Mesenchymal stem cell (in vitro differentiated cells and primary cell): ENCODE results near the gene HEMK1.

ENCODE experiments used
- DNase-seq: peaks from one replicate; pipeline ENCODE4 v3.0.0-alpha.2; 2013
- H2AFZ ChIP-seq: one replicate; pipeline ENCODE4 v1.6.1; 2013; ENCODE audit warnings: low read depth, mild to moderate bottlenecking, control low read depth, inconsistent platforms, low read length, moderate library complexity
- H2AK5ac ChIP-seq: 2 replicates; pipeline ENCODE4 v1.6.1; 2013; ENCODE audit warnings: low read length, moderate library complexity, mild to moderate bottlenecking, inconsistent platforms; ENCODE audit not compliant: severe bottlenecking
- H2BK120ac ChIP-seq: one replicate; pipeline ENCODE4 v1.6.1; 2013; ENCODE audit warnings: low read depth, mild to moderate bottlenecking, inconsistent platforms, low read length, moderate library complexity
- H2BK12ac ChIP-seq, 2 experiments: one replicate each; pipeline ENCODE4 v1.6.1; 2013; ENCODE audit warnings: inconsistent platforms in 2 of 2, low read length in 2 of 2, mild to moderate bottlenecking in 2 of 2, moderate library complexity in 2 of 2, control low read depth in 1 of 2
- H2BK15ac ChIP-seq: one replicate; pipeline ENCODE4 v1.6.1; 2013; ENCODE audit warnings: mild to moderate bottlenecking, low read depth, inconsistent platforms; ENCODE audit not compliant: poor library complexity, severe bottlenecking
- H2BK5ac ChIP-seq: 2 replicates; pipeline ENCODE4 v1.6.1; 2013; ENCODE audit warnings: low read depth, mild to moderate bottlenecking, low read length, control low read depth, inconsistent platforms; ENCODE audit not compliant: poor library complexity, severe bottlenecking
- H3K14ac ChIP-seq, 2 experiments: one replicate each; pipeline ENCODE4 v1.6.1; 2013; ENCODE audit warnings: inconsistent platforms in 2 of 2, low read length in 2 of 2, control low read depth in 1 of 2, mild to moderate bottlenecking in 1 of 2, moderate library complexity in 1 of 2
- H3K18ac ChIP-seq, 2 experiments: one replicate each; pipeline ENCODE4 v1.6.1; 2013; ENCODE audit warnings: inconsistent platforms in 2 of 2, low read length in 2 of 2, control low read depth in 1 of 2, low read depth in 1 of 2, mild to moderate bottlenecking in 1 of 2
- H3K23ac ChIP-seq, 2 experiments: one replicate each; pipeline ENCODE4 v1.6.1; 2013; ENCODE audit warnings: inconsistent platforms in 2 of 2, low read length in 2 of 2, mild to moderate bottlenecking in 2 of 2, moderate library complexity in 2 of 2, control low read depth in 1 of 2
- H3K27ac ChIP-seq: 2 replicates; pipeline ENCODE4 v1.5.1; 2013; ENCODE audit warnings: mild to moderate bottlenecking, moderate library complexity, low read length, control low read depth, inconsistent platforms; ENCODE audit not compliant: poor library complexity, severe bottlenecking
- H3K27me3 ChIP-seq, 2 experiments: 2 replicates each; pipeline versions ENCODE4 v1.6.1 to v1.7.0; 2013; ENCODE audit warnings: low read length in 2 of 2, mild to moderate bottlenecking in 2 of 2, moderate library complexity in 2 of 2, control low read depth in 1 of 2, inconsistent platforms in 1 of 2; ENCODE audit not compliant: control insufficient read depth in 1 of 2, insufficient read depth in 1 of 2
- H3K36me3 ChIP-seq, 2 experiments: 2 replicates each; pipeline versions ENCODE4 v1.6.1 to v1.7.0; 2013; ENCODE audit warnings: low read length in 2 of 2, control low read depth in 1 of 2, inconsistent platforms in 1 of 2, low read depth in 1 of 2, mild to moderate bottlenecking in 1 of 2; ENCODE audit not compliant: insufficient read depth in 2 of 2, control insufficient read depth in 1 of 2
- H3K4ac ChIP-seq, 2 experiments: one replicate each; pipeline ENCODE4 v1.6.1; 2013; ENCODE audit warnings: inconsistent platforms in 2 of 2, low read length in 2 of 2, mild to moderate bottlenecking in 2 of 2, moderate library complexity in 2 of 2, control low read depth in 1 of 2, low read depth in 1 of 2
- H3K4me1 ChIP-seq: 2 replicates; pipeline ENCODE4 v1.6.1; 2013; ENCODE audit warnings: low read depth, low read length, control low read depth; ENCODE audit not compliant: control insufficient read depth, insufficient read depth
- H3K4me2 ChIP-seq: 2 replicates; pipeline ENCODE4 v1.6.1; 2013; ENCODE audit warnings: low read length, mild to moderate bottlenecking, inconsistent platforms; ENCODE audit not compliant: poor library complexity, severe bottlenecking
- H3K4me3 ChIP-seq, 2 experiments: 2 replicates each; pipeline versions ENCODE4 v1.5.1 to v1.7.0; 2013; ENCODE audit warnings: low read length in 2 of 2, mild to moderate bottlenecking in 2 of 2, control low read depth in 1 of 2, low read depth in 1 of 2; ENCODE audit not compliant: insufficient read depth in 1 of 2
- H3K79me1 ChIP-seq: replicated peaks from 2 replicates; pipeline ENCODE4 v1.6.1; 2013; ENCODE audit warnings: mild to moderate bottlenecking, control low read depth, low read length, inconsistent platforms; ENCODE audit not compliant: poor library complexity, severe bottlenecking
- H3K9ac ChIP-seq: 2 replicates; pipeline ENCODE4 v1.7.0; 2013; ENCODE audit warnings: mild to moderate bottlenecking, low read length, moderate library complexity
- H3K9me3 ChIP-seq: 2 replicates; pipeline ENCODE4 v1.7.0; 2013; ENCODE audit warnings: mild to moderate bottlenecking, low read length; ENCODE audit not compliant: control insufficient read depth
- H4K8ac ChIP-seq: one replicate; pipeline ENCODE4 v1.6.1; 2013; ENCODE audit warnings: inconsistent platforms, mild to moderate bottlenecking, low read length, moderate library complexity
- H4K91ac ChIP-seq: one replicate; pipeline ENCODE4 v1.6.1; 2013; ENCODE audit warnings: mild to moderate bottlenecking, low read length, inconsistent platforms
- whole genome bisulfite sequencing: methylation state at CpG from one replicate; pipeline ENCODE4 v1.1.7; 2013; ENCODE audit warnings: mixed read lengths; 5-methylcytosine and 5-hydroxymethylcytosine counted together

HEMK1 gene

GRCh38 chr3:50539356-50540286, 29.7 kb upstream of the HEMK1 start:
- Histone ChIP-seq H3K36me3 (no peaks in the 10 kb centered on the region), H3K4me1 (peaks cover 12% of the 10 kb centered on the region), H4K91ac (no peak overlapping the region), H2BK15ac (no peak overlapping the region), H4K8ac (no peak overlapping the region), H3K9ac (no peak overlapping the region), H3K9me3 (no peaks in the 10 kb centered on the region), H3K27me3 (peaks cover 51 to 83% of the 10 kb centered on the region in 2 experiments), H3K18ac (no peak overlapping the region), H2AFZ (no peak overlapping the region), H3K23ac (no peak overlapping the region), H2BK5ac (no peak overlapping the region), H3K27ac (no peak overlapping the region), H2BK12ac (no peak overlapping the region), H3K4me3 (no peak overlapping the region), H3K4me2 (no peak overlapping the region), H2BK120ac (no peak overlapping the region), H3K14ac (no peak overlapping the region), H3K4ac (no peak overlapping the region), H2AK5ac (no peak overlapping the region), H3K79me1 (no peaks in the 10 kb centered on the region)
- no peak for DNase-seq
- 36% methylated on average over 15 of the region's 18 CpGs for WGBS

- Histone ChIP-seq H2BK12ac (no peak overlapping the region), H3K36me3 (no peaks in the 10 kb centered on the region), H3K14ac (no peak overlapping the region), H4K8ac (no peak overlapping the region), H2AK5ac (no peak overlapping the region), H3K9ac (no peak overlapping the region), H3K4me3 (no peak overlapping the region), H3K27me3 (peaks cover 44 to 75% of the 10 kb centered on the region in 2 experiments), H3K4me1 (no peaks in the 10 kb centered on the region), H2AFZ (no peak overlapping the region), H4K91ac (no peak overlapping the region), H2BK15ac (no peak overlapping the region), H3K79me1 (no peaks in the 10 kb centered on the region), H2BK5ac (no peak overlapping the region), H3K4me2 (no peak overlapping the region), H3K4ac (no peak overlapping the region), H3K18ac (no peak overlapping the region), H2BK120ac (no peak overlapping the region), H3K27ac (no peak overlapping the region), H3K23ac (no peak overlapping the region), H3K9me3 (no peaks in the 10 kb centered on the region)
- 0% methylated on average over 1 of the region's 2 CpGs for WGBS
- peak; percentile 65 for DNase-seq
Observed at GRCh38 chr3:50542177-50543034, 26.9 kb upstream of the HEMK1 start.

GRCh38 chr3:50545781-50546180, 23.5 kb upstream of the HEMK1 start:
- Histone ChIP-seq H3K27ac (no peak overlapping the region), H3K36me3 (no peaks in the 10 kb centered on the region), H2BK5ac (no peak overlapping the region), H3K18ac (no peak overlapping the region), H3K4me3 (no peak overlapping the region), H3K9ac (no peak overlapping the region), H2AK5ac (no peak overlapping the region), H2BK12ac (no peak overlapping the region), H3K9me3 (no peaks in the 10 kb centered on the region), H2AFZ (no peak overlapping the region), H3K4me1 (peaks cover 4% of the 10 kb centered on the region), H3K4ac (no peak overlapping the region), H3K79me1 (no peaks in the 10 kb centered on the region), H4K91ac (no peak overlapping the region), H4K8ac (no peak overlapping the region), H3K27me3 (peaks cover 14 to 43% of the 10 kb centered on the region in 2 experiments), H2BK120ac (no peak overlapping the region), H3K23ac (no peak overlapping the region), H2BK15ac (no peak overlapping the region), H3K4me2 (no peak overlapping the region), H3K14ac (no peak overlapping the region)
- 89% methylated on average over 1 of the region's 1 CpG for WGBS
- DNase-seq = no peak

DNA sequence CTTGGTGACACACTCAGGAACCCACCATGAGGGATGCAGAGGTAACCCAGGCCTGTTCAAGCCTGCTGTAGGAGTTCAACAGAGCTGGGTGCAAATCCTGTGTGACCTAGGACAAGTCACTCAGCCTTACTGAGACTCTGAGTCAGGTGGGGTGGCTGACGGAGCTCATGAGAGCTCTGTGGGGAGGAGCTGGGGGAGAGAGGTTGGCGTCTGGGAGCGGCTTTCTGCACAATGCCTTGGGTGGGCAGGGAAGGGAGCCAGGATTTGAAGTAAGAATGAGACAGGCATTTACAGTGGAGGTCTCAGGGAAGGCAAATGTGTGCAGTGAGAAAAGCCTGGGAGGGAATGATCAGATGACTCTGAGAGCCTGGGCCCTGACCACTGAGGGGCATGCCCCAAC, 20.1 kb upstream of the HEMK1 start:
- no peak overlapping the region for H3K9ac ChIP-seq
- H4K91ac ChIP-seq = no peak overlapping the region
- no peak overlapping the region for H2BK5ac ChIP-seq
- WGBS = 88% methylated on average over 3 of the region's 3 CpGs
- no peak overlapping the region for H3K4me3 ChIP-seq
- no peak overlapping the region for H2AK5ac ChIP-seq
- no peak overlapping the region for H2BK120ac ChIP-seq
- no peak overlapping the region for H3K18ac ChIP-seq
- H3K4me2 ChIP-seq = no peak overlapping the region
- no peak overlapping the region for H2AFZ ChIP-seq
- peaks cover 10% of the 10 kb centered on the region for H3K4me1 ChIP-seq
- no peak for DNase-seq
- H2BK12ac ChIP-seq = no peak overlapping the region
- H2BK15ac ChIP-seq = no peak overlapping the region
- no peak overlapping the region for H3K4ac ChIP-seq
- H3K79me1 ChIP-seq = no peaks in the 10 kb centered on the region
- H3K23ac ChIP-seq = no peak overlapping the region
- H4K8ac ChIP-seq = no peak overlapping the region
- no peaks in the 10 kb centered on the region for H3K9me3 ChIP-seq
- no peaks in the 10 kb centered on the region for H3K36me3 ChIP-seq
- H3K27me3 ChIP-seq = peaks cover 30 to 40% of the 10 kb centered on the region in 2 experiments
- no peak overlapping the region for H3K27ac ChIP-seq
- no peak overlapping the region for H3K14ac ChIP-seq
